Ovary (tissue), 9 donors: ENCODE results near the gene HOXA6. TPM values are rescaled to one million over a fixed set of nuclear protein-coding genes. Genes with fewer than 3 reads are reported as not detected.

Experiments used
- DNase-seq, 5 donors: peaks; one replicate each; pipeline ENCODE4 v3.0.0-alpha.2; 2019 to 2020
- H3K27ac ChIP-seq, 2 donors: fragments of 200-600 bp; one replicate each; pipeline versions ENCODE4 v1.5.1 to v1.8.0; 2019 to 2022
- H3K27me3 ChIP-seq: fragments of 200-600 bp; one replicate; pipeline ENCODE4 v1.8.0; 2022
- H3K36me3 ChIP-seq: fragments of 200-600 bp; sonication (generic); one replicate; pipeline ENCODE4 v1.5.1; 2019
- H3K4me1 ChIP-seq: one replicate; pipeline ENCODE4 v1.8.1; 2013; ENCODE audit warnings: mild to moderate bottlenecking, moderate library complexity; ENCODE audit not compliant: insufficient read depth
- H3K4me3 ChIP-seq: fragments of 200-600 bp; sonication (generic); one replicate; pipeline ENCODE4 v1.5.1; 2017
- H3K9me3 ChIP-seq, 2 donors: fragments of 200-600 bp in 1 of 2; sonication (generic) in 1 of 2; one replicate each; pipeline versions ENCODE4 v1.5.1 to v1.8.1; 2013 to 2019; ENCODE audit warnings: mild to moderate bottlenecking in 1 of 2, moderate library complexity in 1 of 2
- EP300 ChIP-seq: sonication (generic); formaldehyde crosslinking; IDR thresholded peaks from one replicate; pipeline ENCODE4 v1.6.1; 2017; ENCODE audit warnings: antibody characterized with exemption
- POLR2A ChIP-seq: fragments of 450-650 bp; IDR thresholded peaks from one replicate; pipeline ENCODE4 v1.6.1; 2017; ENCODE audit warnings: antibody characterized with exemption, mild to moderate bottlenecking, moderate library complexity
- WGBS, 3 donors: extraction: QIAGEN DNeasy Blood & Tissue Kit in 1 of 3; methylation state at CpG; one replicate each; pipeline versions ENCODE4 v1.1.5 to v1.1.7; 2013 to 2017; 5-methylcytosine and 5-hydroxymethylcytosine counted together
- intact Hi-C, 4 donors: fragments of 100-400 bp; cut with DNase I; formaldehyde crosslinking; loops; one replicate each; pipeline versions ENCODE4 v1.11.0 to v1.15.1; 2022 to 2023
- polyA plus RNA-seq, 2 donors: library from polyadenylated mRNA; stranded (reverse); fragments of 200-250 nt in 1 of 2; fragments of 350-450 nt in 1 of 2; fragmentation: Illumina TruSeq in 1 of 2; extraction: RNeasy Lipid Tissue Mini Kit (QIAGEN cat#74804) in 1 of 2; gene quantifications; one replicate each; pipeline ENCODE4 v1.2.3, GENCODE V29; 2013 to 2014
- total RNA-seq, 7 donors: library from RNA; depleted of rRNA in 2 of 7; stranded (reverse); fragments of >200 nt in 2 of 7; fragmentation: NEBNext Ultra II Directional in 3 of 7; extraction: Animal tissue kit (Norgen Biotek cat#: 25700) in 3 of 7; gene quantifications; one replicate each; pipeline versions ENCODE4 v1.1.0 to v1.2.4, GENCODE V29; 2016 to 2023
- TF ChIP-seq, protein P1 (sequence below), 3 donors: fragments of 450-650 bp in 2 of 3; fragments of 200-600 bp in 1 of 3; IDR thresholded peaks; one replicate each; pipeline versions ENCODE4 v1.5.1 to v1.8.0; 2016 to 2022; ENCODE audit warnings: antibody characterized with exemption in 3 of 3, mild to moderate bottlenecking in 1 of 3
- donor health status: DM: no; HTN: no; CAD: no; lungs with moderate emphysema.
- donor health status: DM: no; HTN: no; CAD: no.
- donor health status: Bipolar disorder and iron deficiency.
- donor health status: DM: yes; HTN: yes; CAD: no.
- donor health status: DM: no; HTN: no; CAD: no.
- donor health status: DM: yes; HTN: yes; CAD: no.

Gene HOXA6
- total and polyA plus RNA-seq, 9 donors, result 0.29 to 4.2 (median 0.39) TPM; not detected in 1

DNA sequence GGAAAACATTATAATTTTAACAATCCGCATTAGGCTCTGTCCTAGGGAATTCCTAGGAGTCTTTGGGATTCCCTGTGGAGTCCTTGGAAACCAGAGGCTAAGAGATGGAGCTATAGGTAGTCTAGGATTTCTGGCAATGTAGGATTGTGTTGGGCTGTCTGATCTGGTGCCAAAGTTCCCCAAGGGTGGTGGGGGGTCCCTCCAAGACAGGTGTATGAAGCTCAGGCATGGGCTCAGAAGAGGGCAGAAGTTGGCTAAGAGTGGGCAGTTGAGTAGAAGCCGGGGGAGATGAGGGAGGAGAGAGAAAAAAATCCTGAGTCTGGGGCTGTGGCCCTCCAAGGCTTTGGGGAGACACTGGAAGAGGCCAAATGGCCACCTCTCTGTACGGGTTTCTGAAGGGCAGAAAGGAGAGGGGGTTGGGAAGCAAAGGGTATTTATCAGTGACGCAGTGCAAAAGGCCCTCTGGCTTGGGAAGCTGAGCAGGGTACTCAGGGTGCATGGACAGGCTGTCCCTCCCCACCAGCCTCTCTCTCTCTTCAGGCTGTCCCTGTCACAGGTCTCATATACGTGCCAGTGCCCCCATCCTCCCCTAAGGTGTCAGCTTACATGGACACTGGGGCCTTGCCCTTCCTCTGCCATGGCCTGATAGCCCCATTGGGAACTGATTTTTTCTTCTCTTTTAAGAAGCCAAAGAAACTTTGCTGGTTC is 929 bp downstream of the HOXA6 start:
- 70 to 72% (median 71%) methylated on average over 5 of the region's 5 CpGs for WGBS, 3 donors
- intact Hi-C loops, result no loop called here
- peaks cover 0 to 7% of the 10 kb centered on the region in 2 donors for H3K9me3 ChIP-seq
- DNase-seq, result no peak
- H3K27ac ChIP-seq, result no peak overlapping the region
- H3K4me3 ChIP-seq, result no peak overlapping the region
- H3K27me3 ChIP-seq, result no peaks in the 10 kb centered on the region
- TF ChIP-seq POLR2A (no peak), EP300 (no peak)
- TF ChIP-seq, protein P1, sequence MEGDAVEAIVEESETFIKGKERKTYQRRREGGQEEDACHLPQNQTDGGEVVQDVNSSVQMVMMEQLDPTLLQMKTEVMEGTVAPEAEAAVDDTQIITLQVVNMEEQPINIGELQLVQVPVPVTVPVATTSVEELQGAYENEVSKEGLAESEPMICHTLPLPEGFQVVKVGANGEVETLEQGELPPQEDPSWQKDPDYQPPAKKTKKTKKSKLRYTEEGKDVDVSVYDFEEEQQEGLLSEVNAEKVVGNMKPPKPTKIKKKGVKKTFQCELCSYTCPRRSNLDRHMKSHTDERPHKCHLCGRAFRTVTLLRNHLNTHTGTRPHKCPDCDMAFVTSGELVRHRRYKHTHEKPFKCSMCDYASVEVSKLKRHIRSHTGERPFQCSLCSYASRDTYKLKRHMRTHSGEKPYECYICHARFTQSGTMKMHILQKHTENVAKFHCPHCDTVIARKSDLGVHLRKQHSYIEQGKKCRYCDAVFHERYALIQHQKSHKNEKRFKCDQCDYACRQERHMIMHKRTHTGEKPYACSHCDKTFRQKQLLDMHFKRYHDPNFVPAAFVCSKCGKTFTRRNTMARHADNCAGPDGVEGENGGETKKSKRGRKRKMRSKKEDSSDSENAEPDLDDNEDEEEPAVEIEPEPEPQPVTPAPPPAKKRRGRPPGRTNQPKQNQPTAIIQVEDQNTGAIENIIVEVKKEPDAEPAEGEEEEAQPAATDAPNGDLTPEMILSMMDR (IDR thresholded peaks at IDR 0.05), result no peak
- H3K4me1 ChIP-seq, result peaks cover 5% of the 10 kb centered on the region
- no peaks in the 10 kb centered on the region for H3K36me3 ChIP-seq

DNA sequence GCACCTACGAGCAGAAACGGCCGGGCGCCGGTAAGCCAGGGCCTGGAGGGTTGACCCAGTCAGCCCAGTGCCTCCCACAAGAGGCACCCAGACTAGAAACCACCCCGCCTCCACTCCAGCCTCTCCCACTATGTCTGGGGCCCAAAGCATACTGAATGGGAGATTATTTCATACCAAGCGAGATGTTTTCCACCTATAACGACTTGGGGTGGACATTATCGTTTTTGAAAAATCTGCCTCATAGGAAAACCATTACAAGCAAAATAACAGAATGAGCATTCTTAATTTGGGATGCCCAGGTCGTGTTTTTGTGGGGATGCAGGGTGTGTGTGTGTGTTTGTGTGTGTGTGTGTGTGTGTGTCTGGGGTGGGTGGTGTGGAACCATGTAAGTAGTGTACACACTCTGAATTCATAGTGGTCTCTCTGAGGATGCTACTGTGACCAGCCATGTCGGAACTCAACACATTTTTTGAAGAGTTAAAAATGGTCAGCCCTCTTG is 1.6 kb downstream of the HOXA6 start:
- intact Hi-C loops, result no loop called here
- H3K27ac ChIP-seq, result no peak overlapping the region
- 55 to 74% (median 56%) methylated on average over 11 of the region's 11 CpGs for WGBS, 3 donors
- no peaks in the 10 kb centered on the region for H3K27me3 ChIP-seq
- no peak for DNase-seq
- peaks cover 0 to 6% of the 10 kb centered on the region in 2 donors for H3K9me3 ChIP-seq
- no peak overlapping the region for H3K4me3 ChIP-seq
- peaks cover 1% of the 10 kb centered on the region for H3K4me1 ChIP-seq
- H3K36me3 ChIP-seq, result no peaks in the 10 kb centered on the region
- no peak for TF ChIP-seq POLR2A

DNA sequence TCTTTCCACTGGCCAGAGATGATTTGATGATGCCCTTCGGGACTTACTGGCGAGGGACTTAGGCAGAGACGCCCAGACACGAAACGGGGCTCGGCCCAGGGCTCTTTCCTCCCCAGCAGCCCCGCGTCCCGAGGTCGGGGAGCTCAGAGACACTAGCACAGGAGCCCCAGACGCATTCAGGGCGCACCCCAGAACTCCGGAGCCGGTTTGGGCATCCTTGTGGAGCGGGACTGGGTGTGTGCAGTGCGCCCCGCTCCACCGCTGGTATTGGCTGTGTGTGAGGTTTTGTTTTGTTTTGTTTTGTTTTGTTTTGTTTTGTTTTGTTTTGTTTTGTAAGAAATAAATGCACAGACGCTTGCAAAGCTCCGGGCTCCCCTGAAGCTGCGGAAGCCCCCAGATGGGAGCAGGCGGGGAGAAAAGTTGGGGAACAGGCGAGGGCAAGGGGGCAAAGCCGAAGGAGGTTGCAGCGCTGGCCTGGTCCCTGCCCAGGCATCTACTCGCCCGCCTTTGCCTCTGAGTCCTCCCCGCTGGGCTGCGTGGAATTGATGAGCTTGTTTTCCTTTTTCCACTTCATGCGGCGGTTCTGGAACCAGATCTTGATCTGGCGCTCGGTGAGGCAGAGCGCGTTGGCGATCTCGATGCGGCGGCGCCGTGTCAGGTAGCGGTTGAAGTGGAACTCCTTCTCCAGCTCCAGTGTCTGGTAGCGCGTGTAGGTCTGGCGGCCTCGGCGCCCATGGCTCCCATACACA is 2.2 kb downstream of the HOXA6 start:
- no peaks in the 10 kb centered on the region for H3K27me3 ChIP-seq
- H3K9me3 ChIP-seq, result peaks cover 0 to 6% of the 10 kb centered on the region in 2 donors
- no peak for DNase-seq
- H3K36me3 ChIP-seq, result no peaks in the 10 kb centered on the region
- TF ChIP-seq POLR2A (no peak), EP300 (no peak)
- TF ChIP-seq, protein P1 (IDR thresholded peaks at IDR 0.05), result no peak
- intact Hi-C loops, result no loop called here
- WGBS, 3 donors, result 46 to 67% (median 47%) methylated on average over 47 of the region's 47 CpGs
- H3K4me3 ChIP-seq, result no peak overlapping the region
- no peak overlapping the region for H3K27ac ChIP-seq
- peaks cover 1% of the 10 kb centered on the region for H3K4me1 ChIP-seq

DNA sequence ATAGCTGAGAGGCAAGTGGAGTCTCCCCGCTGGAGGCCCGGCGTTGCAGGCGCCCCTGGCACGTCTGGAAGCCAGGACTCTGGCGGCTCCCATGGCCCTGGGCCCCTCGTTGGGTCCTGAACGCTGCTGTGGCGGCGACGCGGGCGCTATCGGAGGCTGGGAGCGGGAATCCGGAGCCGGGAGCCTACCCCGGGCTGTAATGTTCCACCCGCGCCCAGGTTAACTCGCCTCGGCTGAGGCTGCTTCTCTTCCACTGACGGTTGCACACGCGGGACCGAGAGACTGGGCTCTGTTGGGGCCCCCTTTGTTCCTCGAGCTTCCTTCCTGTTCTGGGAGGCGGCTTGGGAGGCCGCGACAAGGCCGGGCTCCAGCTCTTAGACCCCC is 2.8 kb downstream of the HOXA6 start:
- no peak for DNase-seq
- no peaks in the 10 kb centered on the region for H3K27me3 ChIP-seq
- no peak overlapping the region for H3K27ac ChIP-seq
- H3K4me3 ChIP-seq, result no peak overlapping the region
- intact Hi-C loops, result loop anchor here in 3 of 4 donors (5.0 kb wide), 2 partner anchors 287 to 292 kb away; no protein-coding TSS in a partner anchor
- peaks cover 0 to 6% of the 10 kb centered on the region in 2 donors for H3K9me3 ChIP-seq
- H3K36me3 ChIP-seq, result no peaks in the 10 kb centered on the region
- H3K4me1 ChIP-seq, result peaks cover 1% of the 10 kb centered on the region
- WGBS, 3 donors, result 35 to 48% (median 44%) methylated on average over 31 of the region's 31 CpGs
- TF ChIP-seq EP300 (no peak), POLR2A (no peak)
- TF ChIP-seq, protein P1 (IDR thresholded peaks at IDR 0.05), result no peak
